Measurements from ENCODE around the gene FGF4.

DNA sequence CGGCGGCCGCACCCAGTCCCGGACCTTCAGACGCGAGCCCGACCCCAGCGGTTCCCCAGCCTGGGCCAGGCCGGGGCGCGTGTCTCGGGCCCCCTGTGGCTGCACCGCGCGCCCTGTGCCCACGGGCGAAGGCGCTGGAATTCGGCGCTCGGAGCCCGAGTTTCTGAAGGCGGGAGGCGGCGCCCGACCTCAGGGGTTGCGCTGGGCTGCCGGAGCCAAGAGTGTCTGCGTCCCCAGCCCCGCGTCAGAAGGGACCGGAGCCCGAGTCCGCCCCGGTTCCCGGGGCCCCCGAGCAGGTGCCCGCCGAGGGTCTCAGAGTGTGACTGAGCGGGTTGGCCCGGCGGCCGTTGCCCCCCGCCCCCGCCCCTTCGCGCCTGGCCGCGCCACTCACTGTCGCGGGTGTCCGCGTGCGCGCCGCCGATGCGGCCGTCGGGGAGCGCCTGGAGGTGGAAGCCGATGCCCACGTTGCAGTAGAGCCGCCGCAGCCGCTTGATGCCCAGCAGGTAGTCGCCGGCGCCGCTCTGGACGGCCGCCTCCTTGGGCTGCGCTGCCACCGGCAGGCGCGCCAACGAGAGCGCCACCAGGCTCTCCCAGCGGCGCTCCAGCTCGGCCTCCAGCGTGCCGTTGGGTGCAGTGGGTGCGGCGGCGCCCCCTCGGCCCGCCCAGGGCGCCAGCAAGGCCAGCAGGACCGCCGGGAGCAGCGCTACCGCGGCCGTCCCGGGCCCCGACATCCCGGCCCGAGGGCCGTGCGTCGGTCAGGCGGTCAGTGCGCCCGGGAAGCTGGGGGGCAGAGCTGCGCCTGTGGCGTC is 583 bp downstream of the FGF4 start:
- TF ChIP-seq L3MBTL2 (conservative IDR thresholded peaks at IDR 0.05) (no peak), SP1 (IDR thresholded peaks at IDR 0.05) (no peak), SUZ12 (IDR thresholded peaks at IDR 0.05) (no peak), ARNT (IDR thresholded peaks at IDR 0.05) (no peak), HDGF (IDR thresholded peaks at IDR 0.05; ENCODE audit: borderline replicate concordance) (no peak), FOXM1 (IDR thresholded peaks at IDR 0.05; ENCODE audit: borderline replicate concordance) (no peak), BHLHE40 (IDR thresholded peaks at IDR 0.05; ENCODE audit: borderline replicate concordance) (no peak), TARDBP (IDR thresholded peaks at IDR 0.05) (no peak)
- TF ChIP-seq, protein P1, sequence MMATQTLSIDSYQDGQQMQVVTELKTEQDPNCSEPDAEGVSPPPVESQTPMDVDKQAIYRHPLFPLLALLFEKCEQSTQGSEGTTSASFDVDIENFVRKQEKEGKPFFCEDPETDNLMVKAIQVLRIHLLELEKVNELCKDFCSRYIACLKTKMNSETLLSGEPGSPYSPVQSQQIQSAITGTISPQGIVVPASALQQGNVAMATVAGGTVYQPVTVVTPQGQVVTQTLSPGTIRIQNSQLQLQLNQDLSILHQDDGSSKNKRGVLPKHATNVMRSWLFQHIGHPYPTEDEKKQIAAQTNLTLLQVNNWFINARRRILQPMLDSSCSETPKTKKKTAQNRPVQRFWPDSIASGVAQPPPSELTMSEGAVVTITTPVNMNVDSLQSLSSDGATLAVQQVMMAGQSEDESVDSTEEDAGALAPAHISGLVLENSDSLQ (IDR thresholded peaks at IDR 0.05): no peak

Measured in HEK293T (cell line).